OCI-LY1 (cell line): ENCODE measurements around the gene RNF167.
A peak's percentile ranks its signal among the peaks of the same experiment; 100 is the strongest.

ENCODE experiments used
- H2AFZ ChIP-seq: fragments of 200-600 bp; sonication (generic), shearing (Covaris generic); 2 replicates; pipeline ENCODE4 v1.6.0; 2014; ENCODE audit warnings: antibody characterized with exemption, mild to moderate bottlenecking, low read length
- H3F3A ChIP-seq: fragments of 200-600 bp; sonication (generic), shearing (Covaris generic); 2 replicates; pipeline ENCODE4 v1.6.0; 2014; ENCODE audit warnings: mild to moderate bottlenecking, antibody characterized with exemption, low read length, moderate library complexity; ENCODE audit not compliant: insufficient read depth
- H3K27ac ChIP-seq: fragments of 200-600 bp; sonication (generic); 2 replicates; pipeline ENCODE4 v1.5.1; 2014; ENCODE audit warnings: low read length, mixed run types, mild to moderate bottlenecking, low read depth; ENCODE audit not compliant: poor library complexity, severe bottlenecking
- H3K27me3 ChIP-seq: fragments of 200-600 bp; sonication (generic); 2 replicates; pipeline ENCODE4 v1.6.0; 2014; ENCODE audit warnings: antibody characterized with exemption, mild to moderate bottlenecking, low read length, moderate library complexity; ENCODE audit not compliant: insufficient read depth
- H3K36me3 ChIP-seq: fragments of 200-600 bp; sonication (generic); 2 replicates; pipeline ENCODE4 v1.6.1; 2014; ENCODE audit warnings: mild to moderate bottlenecking, antibody characterized with exemption, low read length, moderate library complexity, mixed read lengths; ENCODE audit not compliant: insufficient read depth
- H3K4me1 ChIP-seq: fragments of 200-600 bp; sonication (generic); 2 replicates; pipeline ENCODE4 v1.5.1; 2014; ENCODE audit warnings: mild to moderate bottlenecking, low read length, moderate library complexity; ENCODE audit not compliant: insufficient read depth, severe bottlenecking
- H3K4me2 ChIP-seq: fragments of 200-600 bp; sonication (generic), shearing (Covaris generic); 2 replicates; pipeline ENCODE4 v1.6.1; 2014; ENCODE audit warnings: low read length
- H3K4me3 ChIP-seq: fragments of 200-600 bp; sonication (generic); 2 replicates; pipeline ENCODE4 v1.5.1; 2014; ENCODE audit warnings: low read length, low read depth, mild to moderate bottlenecking, mixed read lengths; ENCODE audit not compliant: poor library complexity, severe bottlenecking
- H3K79me2 ChIP-seq: fragments of 200-600 bp; shearing (Covaris generic); 2 replicates; pipeline ENCODE4 v1.6.1; 2016; ENCODE audit warnings: mixed run types, low read length, mixed read lengths; ENCODE audit not compliant: insufficient read depth
- H3K9ac ChIP-seq: fragments of 200-600 bp; sonication (generic), shearing (Covaris generic); 2 replicates; pipeline ENCODE4 v1.6.1; 2014; ENCODE audit warnings: mild to moderate bottlenecking, low read length, mixed read lengths
- H3K9me2 ChIP-seq: fragments of 200-600 bp; sonication (generic), shearing (Covaris generic); 2 replicates; pipeline ENCODE4 v1.6.1; 2014; ENCODE audit warnings: low read depth, mild to moderate bottlenecking, low read length, mixed read lengths
- H3K9me3 ChIP-seq: fragments of 200-600 bp; shearing (Covaris generic); 2 replicates; pipeline ENCODE4 v1.6.1; 2014; ENCODE audit warnings: low read length, mixed read lengths
- H4K20me1 ChIP-seq: fragments of 200-600 bp; sonication (generic), shearing (Covaris generic); 2 replicates; pipeline ENCODE4 v1.6.0; 2016; ENCODE audit warnings: mild to moderate bottlenecking, low read length; ENCODE audit not compliant: insufficient read depth
- CTCF ChIP-seq: fragments of 200-600 bp; sonication (generic), shearing (Covaris generic); IDR thresholded peaks from 2 replicates; pipeline ENCODE4 v1.5.1; 2017; ENCODE audit warnings: mild to moderate bottlenecking, antibody characterized with exemption, low read length, moderate library complexity, mixed read lengths
- EZH2 ChIP-seq: fragments of 200-600 bp; sonication (generic), shearing (Covaris generic); IDR thresholded peaks from 2 replicates; pipeline ENCODE4 v1.8.0; 2017; ENCODE audit warnings: borderline replicate concordance, mixed run types, mild to moderate bottlenecking, antibody characterized with exemption, low read length, moderate library complexity, mixed read lengths

RNF167 gene

GRCh38 chr17:4950075-4950745, 10.1 kb downstream of the RNF167 start:
- no peaks in the 10 kb centered on the region for H3K27me3 ChIP-seq
- no peaks in the 10 kb centered on the region for H3K9me3 ChIP-seq
- peak overlapping the region; percentile 94 for H3K4me2 ChIP-seq
- H3K79me2 ChIP-seq = peaks cover 9% of the 10 kb centered on the region
- peaks cover 29% of the 10 kb centered on the region for H3K36me3 ChIP-seq
- peak overlapping the region; percentile 92 for H3K9ac ChIP-seq
- H2AFZ ChIP-seq = no peak overlapping the region
- no peaks in the 10 kb centered on the region for H3K9me2 ChIP-seq
- no peaks in the 10 kb centered on the region for H4K20me1 ChIP-seq
- H3F3A ChIP-seq = 0 out of 2 replicates have a peak, but pooled peaks cover 3% of the 10 kb centered on the region
- TF ChIP-seq EZH2 (no peak), CTCF (no peak)
- H3K4me1 ChIP-seq = peaks cover 36% of the 10 kb centered on the region
- peak overlapping the region; percentile 100 for H3K27ac ChIP-seq
- peak overlapping the region; percentile 84 for H3K4me3 ChIP-seq

GRCh38 chr17:4950746-4951204, 10.7 kb downstream of the RNF167 start, which contains the start of gene ENO3:
TSS of gene ENO3 (plus strand) at chr17:4951119. CDS start at chr17:4951830, 711 bp downstream.
- no peaks in the 10 kb centered on the region for H4K20me1 ChIP-seq
- H3K4me1 ChIP-seq = peaks cover 31% of the 10 kb centered on the region
- peak within 1 kb of the TSS; percentile 94 for H3K4me2 ChIP-seq
- no peak within 1 kb of the TSS for H2AFZ ChIP-seq
- no peaks in the 10 kb centered on the region for H3K9me3 ChIP-seq
- H3K27me3 ChIP-seq = no peaks in the 10 kb centered on the region
- H3F3A ChIP-seq = 0 out of 2 replicates have a peak, but pooled peaks cover 3% of the 10 kb centered on the region
- peak within 1 kb of the TSS; percentile 92 for H3K9ac ChIP-seq
- H3K36me3 ChIP-seq = peaks cover 23% of the 10 kb centered on the region
- H3K79me2 ChIP-seq = peaks cover 9% of the 10 kb centered on the region
- H3K9me2 ChIP-seq = no peaks in the 10 kb centered on the region
- no peak for TF ChIP-seq CTCF
- no peak for TF ChIP-seq EZH2
- H3K27ac ChIP-seq = peak within 1 kb of the TSS; percentile 100
- H3K4me3 ChIP-seq = peak within 1 kb of the TSS; percentile 84

GRCh38 chr17:4951486-4951885, 11.4 kb downstream of the RNF167 start:
- H3K79me2 ChIP-seq = peaks cover 9% of the 10 kb centered on the region
- H2AFZ ChIP-seq = no peak overlapping the region
- H3K9me2 ChIP-seq = no peaks in the 10 kb centered on the region
- TF ChIP-seq CTCF (no peak), EZH2 (no peak)
- H3K27me3 ChIP-seq = no peaks in the 10 kb centered on the region
- no peak overlapping the region for H3K27ac ChIP-seq
- no peaks in the 10 kb centered on the region for H4K20me1 ChIP-seq
- no peaks in the 10 kb centered on the region for H3K9me3 ChIP-seq
- H3K36me3 ChIP-seq = peaks cover 16% of the 10 kb centered on the region
- no peak overlapping the region for H3K9ac ChIP-seq
- H3K4me1 ChIP-seq = peaks cover 23% of the 10 kb centered on the region
- H3K4me3 ChIP-seq = no peak overlapping the region
- H3F3A ChIP-seq = no peaks in the 10 kb centered on the region
- no peak overlapping the region for H3K4me2 ChIP-seq
